Neural cell (in vitro differentiated cells): ENCODE results near the gene FTCD. TPM values are rescaled to one million over a fixed set of nuclear protein-coding genes. Genes with fewer than 3 reads are reported as not detected.

Experiments used
- H2AFZ ChIP-seq: fragments of 200-600, 300-800 bp; sonication (generic), shearing (Covaris generic); 2 replicates; pipeline ENCODE4 v1.6.0; 2014; ENCODE audit warnings: low read depth, mild to moderate bottlenecking, antibody characterized with exemption, low read length, moderate library complexity
- H3F3A ChIP-seq: fragments of 200-600 bp; shearing (Covaris generic); 2 replicates; pipeline ENCODE4 v1.6.1; 2016; ENCODE audit warnings: mild to moderate bottlenecking, moderate library complexity, mixed read lengths, antibody characterized with exemption, low read length; ENCODE audit not compliant: insufficient read depth, poor library complexity, severe bottlenecking
- H3K27ac ChIP-seq: fragments of 200-600, 300-800 bp; sonication (generic), shearing (Covaris generic); 2 replicates; pipeline ENCODE4 v1.5.1; 2014; ENCODE audit warnings: mild to moderate bottlenecking, low read length, moderate library complexity
- H3K27me3 ChIP-seq: fragments of 300-800, 200-600 bp; sonication (generic), shearing (Covaris generic); 2 replicates; pipeline ENCODE4 v1.6.0; 2014; ENCODE audit warnings: mild to moderate bottlenecking, low read depth, low read length, moderate library complexity; ENCODE audit not compliant: insufficient read depth
- H3K36me3 ChIP-seq: fragments of 300-800, 200-600 bp; sonication (generic), shearing (Covaris generic); 2 replicates; pipeline ENCODE4 v1.5.1; 2014; ENCODE audit warnings: mild to moderate bottlenecking, antibody characterized with exemption, low read length, moderate library complexity; ENCODE audit not compliant: insufficient read depth
- H3K4me2 ChIP-seq: fragments of 300-800, 200-600 bp; sonication (generic), shearing (Covaris generic); 2 replicates; pipeline ENCODE4 v1.6.0; 2014; ENCODE audit warnings: mild to moderate bottlenecking, low read length
- H3K4me3 ChIP-seq: fragments of 300-800, 200-600 bp; sonication (generic), shearing (Covaris generic); 2 replicates; pipeline ENCODE4 v1.5.1; 2014; ENCODE audit warnings: mild to moderate bottlenecking, low read length, moderate library complexity
- H3K79me2 ChIP-seq: fragments of 200-600 bp; shearing (Covaris generic); replicated peaks from 2 replicates; pipeline ENCODE4 v1.6.0; 2014; ENCODE audit warnings: mild to moderate bottlenecking, low read length, moderate library complexity; ENCODE audit not compliant: insufficient read depth
- H3K9ac ChIP-seq: fragments of 300-800, 200-600 bp; sonication (generic), shearing (Covaris generic); 2 replicates; pipeline ENCODE4 v1.6.1; 2016; ENCODE audit warnings: mild to moderate bottlenecking, low read length, mixed read lengths
- H3K9me2 ChIP-seq: fragments of 200-600 bp; shearing (Covaris generic); 2 replicates; pipeline ENCODE4 v1.6.1; 2016; ENCODE audit warnings: mild to moderate bottlenecking, low read length, mixed read lengths; ENCODE audit not compliant: insufficient read depth
- H3K9me3 ChIP-seq: fragments of 200-600, 300-800 bp; sonication (generic), shearing (Covaris generic); 2 replicates; pipeline ENCODE4 v1.6.1; 2016; ENCODE audit warnings: mild to moderate bottlenecking, mixed run types, low read length, moderate library complexity, mixed read lengths
- H4K20me1 ChIP-seq: fragments of 200-600 bp; shearing (Covaris generic); 2 replicates; pipeline ENCODE4 v1.6.1; 2016; ENCODE audit warnings: mild to moderate bottlenecking, mixed run types; ENCODE audit not compliant: insufficient read depth
- CTCF ChIP-seq: fragments of 450-650 bp; IDR thresholded peaks from 2 replicates; pipeline ENCODE4 v1.5.1; 2014; ENCODE audit warnings: antibody characterized with exemption, mild to moderate bottlenecking, moderate library complexity; ENCODE audit not compliant: poor library complexity, severe bottlenecking
- EP300 ChIP-seq: fragments of 450-650 bp; conservative IDR thresholded peaks from 2 replicates; pipeline ENCODE4 v1.6.1; 2014; ENCODE audit warnings: antibody characterized with exemption, mild to moderate bottlenecking, moderate library complexity; ENCODE audit not compliant: poor library complexity, severe bottlenecking
- EZH2 ChIP-seq: fragments of 200-600, 300-800 bp; shearing (Covaris generic), sonication (generic); IDR thresholded peaks from 2 replicates; pipeline ENCODE4 v1.6.1; 2014; ENCODE audit warnings: antibody characterized with exemption, low read length, borderline replicate concordance, mild to moderate bottlenecking; ENCODE audit not compliant: insufficient read depth, poor library complexity, severe bottlenecking
- MXI1 ChIP-seq: fragments of 450-650 bp; conservative IDR thresholded peaks from 2 replicates; pipeline ENCODE4 v1.6.1; 2014; ENCODE audit warnings: antibody characterized with exemption, mild to moderate bottlenecking; ENCODE audit not compliant: poor library complexity, severe bottlenecking
- POLR2AphosphoS5 ChIP-seq: IDR thresholded peaks from 2 replicates; pipeline ENCODE4 v1.6.1; 2012
- RAD21 ChIP-seq: fragments of 450-650 bp; conservative IDR thresholded peaks from 2 replicates; pipeline ENCODE4 v1.6.1; 2014; ENCODE audit warnings: antibody characterized with exemption, mild to moderate bottlenecking, moderate library complexity
- SMC3 ChIP-seq: fragments of 450-650 bp; conservative IDR thresholded peaks from 2 replicates; pipeline ENCODE4 v1.6.1; 2014; ENCODE audit warnings: antibody characterized with exemption, mild to moderate bottlenecking, moderate library complexity; ENCODE audit not compliant: poor library complexity
- TAF1 ChIP-seq: IDR thresholded peaks from 2 replicates; pipeline ENCODE4 v1.6.1; 2012; ENCODE audit warnings: low read depth
- polyA plus RNA-seq: library from polyadenylated mRNA; depleted of rRNA; stranded (reverse); fragments of >200 nt; gene quantifications from 2 replicates; pipeline ENCODE4 v1.2.3, GENCODE V29; 2014
- TF ChIP-seq, protein P1 (sequence below): IDR thresholded peaks from 2 replicates; pipeline ENCODE4 v1.6.1; 2012; ENCODE audit warnings: borderline replicate concordance

Gene FTCD
- polyA plus RNA-seq, 1 donor from 2014 or later: 2.0 TPM

- no peak overlapping the region for H2AFZ ChIP-seq
- no peak overlapping the region for H3K9ac ChIP-seq
- TF ChIP-seq SMC3 (no peak), CTCF (no peak), EZH2 (no peak), MXI1 (no peak)
- no peaks in the 10 kb centered on the region for H3F3A ChIP-seq
- H3K79me2 ChIP-seq: no peaks in the 10 kb centered on the region
- H3K9me2 ChIP-seq: no peaks in the 10 kb centered on the region
- no peak overlapping the region for H3K4me2 ChIP-seq
- H3K36me3 ChIP-seq: no peaks in the 10 kb centered on the region
- H4K20me1 ChIP-seq: no peaks in the 10 kb centered on the region
- H3K9me3 ChIP-seq: no peaks in the 10 kb centered on the region
- H3K27me3 ChIP-seq: no peaks in the 10 kb centered on the region
- H3K27ac ChIP-seq: no peak overlapping the region
- no peak overlapping the region for H3K4me3 ChIP-seq
These were observed 40.4 kb downstream of the FTCD start for GRCh38 chr21:46114963-46115362.

DNA sequence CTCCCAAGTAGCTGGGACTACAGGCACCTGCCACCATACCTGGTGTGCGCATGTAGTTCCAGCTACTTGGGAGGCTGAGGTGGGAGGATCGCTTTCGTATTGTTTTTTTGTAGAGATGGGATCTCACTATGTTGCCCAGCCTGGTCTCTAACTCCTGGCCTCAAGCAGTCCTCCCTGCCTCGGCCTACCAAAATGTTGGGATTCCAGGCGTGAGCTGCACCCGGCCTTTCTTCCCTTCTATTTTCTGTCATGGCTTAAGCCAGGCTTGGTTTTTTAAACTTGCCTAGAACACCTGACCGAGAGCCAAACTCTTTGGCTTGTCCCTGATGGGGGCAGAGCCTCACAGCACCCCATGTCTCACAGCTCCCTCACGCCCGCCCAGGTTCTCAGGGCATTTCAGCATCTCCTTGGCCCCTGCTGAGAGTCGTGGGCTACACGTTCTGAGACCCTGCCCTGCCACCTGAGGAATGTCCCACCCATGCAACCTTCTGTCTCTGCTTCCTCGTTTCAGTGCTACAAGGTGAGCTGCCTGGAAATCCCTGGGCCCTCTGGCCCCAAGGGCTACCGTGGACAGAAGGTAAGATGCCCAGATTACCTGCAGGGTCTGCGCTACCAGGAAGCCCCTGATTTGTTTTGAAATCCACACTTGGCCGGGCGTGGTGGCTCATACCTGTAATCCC lies 41.7 kb downstream of the FTCD start:
- no peak for TF ChIP-seq CTCF
- no peak for TF ChIP-seq EZH2
- TF ChIP-seq EP300: no peak
- TF ChIP-seq TAF1: no peak
- no peak for TF ChIP-seq RAD21
- TF ChIP-seq, protein P1, sequence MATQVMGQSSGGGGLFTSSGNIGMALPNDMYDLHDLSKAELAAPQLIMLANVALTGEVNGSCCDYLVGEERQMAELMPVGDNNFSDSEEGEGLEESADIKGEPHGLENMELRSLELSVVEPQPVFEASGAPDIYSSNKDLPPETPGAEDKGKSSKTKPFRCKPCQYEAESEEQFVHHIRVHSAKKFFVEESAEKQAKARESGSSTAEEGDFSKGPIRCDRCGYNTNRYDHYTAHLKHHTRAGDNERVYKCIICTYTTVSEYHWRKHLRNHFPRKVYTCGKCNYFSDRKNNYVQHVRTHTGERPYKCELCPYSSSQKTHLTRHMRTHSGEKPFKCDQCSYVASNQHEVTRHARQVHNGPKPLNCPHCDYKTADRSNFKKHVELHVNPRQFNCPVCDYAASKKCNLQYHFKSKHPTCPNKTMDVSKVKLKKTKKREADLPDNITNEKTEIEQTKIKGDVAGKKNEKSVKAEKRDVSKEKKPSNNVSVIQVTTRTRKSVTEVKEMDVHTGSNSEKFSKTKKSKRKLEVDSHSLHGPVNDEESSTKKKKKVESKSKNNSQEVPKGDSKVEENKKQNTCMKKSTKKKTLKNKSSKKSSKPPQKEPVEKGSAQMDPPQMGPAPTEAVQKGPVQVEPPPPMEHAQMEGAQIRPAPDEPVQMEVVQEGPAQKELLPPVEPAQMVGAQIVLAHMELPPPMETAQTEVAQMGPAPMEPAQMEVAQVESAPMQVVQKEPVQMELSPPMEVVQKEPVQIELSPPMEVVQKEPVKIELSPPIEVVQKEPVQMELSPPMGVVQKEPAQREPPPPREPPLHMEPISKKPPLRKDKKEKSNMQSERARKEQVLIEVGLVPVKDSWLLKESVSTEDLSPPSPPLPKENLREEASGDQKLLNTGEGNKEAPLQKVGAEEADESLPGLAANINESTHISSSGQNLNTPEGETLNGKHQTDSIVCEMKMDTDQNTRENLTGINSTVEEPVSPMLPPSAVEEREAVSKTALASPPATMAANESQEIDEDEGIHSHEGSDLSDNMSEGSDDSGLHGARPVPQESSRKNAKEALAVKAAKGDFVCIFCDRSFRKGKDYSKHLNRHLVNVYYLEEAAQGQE: no peak
- TF ChIP-seq POLR2AphosphoS5: no peak
- no peak for TF ChIP-seq SMC3
- TF ChIP-seq MXI1: no peak

More for the DNA sequence above, 41.7 kb downstream of the FTCD start:
- no peaks in the 10 kb centered on the region for H3K9me3 ChIP-seq
- H3K79me2 ChIP-seq: no peaks in the 10 kb centered on the region
- H3K9me2 ChIP-seq: no peaks in the 10 kb centered on the region
- H3K4me2 ChIP-seq: no peak overlapping the region
- H4K20me1 ChIP-seq: no peaks in the 10 kb centered on the region
- H3K27ac ChIP-seq: no peak overlapping the region
- H3K4me3 ChIP-seq: no peak overlapping the region
- no peak overlapping the region for H2AFZ ChIP-seq
- no peaks in the 10 kb centered on the region for H3K27me3 ChIP-seq
- no peaks in the 10 kb centered on the region for H3K36me3 ChIP-seq
- no peaks in the 10 kb centered on the region for H3F3A ChIP-seq
- H3K9ac ChIP-seq: no peak overlapping the region
